HEK293T (cell line): ENCODE results near the gene HOMER2.

Experiments
- CTCF ChIA-PET: fragments of 350-600 bp; formaldehyde crosslinking; extraction: SDS; loops from one replicate; lab custom pipeline; 2021; ENCODE audit warnings: antibody characterized with exemption, inconsistent platforms; lab: Yijun Ruan, JAX
- POLR2A ChIA-PET: fragments of 350-600 bp; formaldehyde crosslinking; extraction: SDS; loops from one replicate; lab custom pipeline; 2020; ENCODE audit warnings: antibody characterized with exemption, inconsistent platforms; lab: Yijun Ruan, JAX
- DNase-seq: peaks from one replicate; pipeline ENCODE4 v3.0.0; 2012; ENCODE audit warnings: mixed read lengths; ENCODE audit errors: extremely low spot score
- ARNT ChIP-seq: fragments of 450-650 bp; IDR thresholded peaks from 2 replicates; pipeline ENCODE4 v1.6.1; 2017; ENCODE audit warnings: mild to moderate bottlenecking
- BHLHE40 ChIP-seq: fragments of 450-650 bp; IDR thresholded peaks from 2 replicates; pipeline ENCODE4 v1.6.1; 2016; ENCODE audit warnings: mild to moderate bottlenecking, moderate library complexity, borderline replicate concordance
- CTBP1 ChIP-seq: fragments of 450-650 bp; IDR thresholded peaks from 2 replicates; pipeline ENCODE4 v1.6.1; 2016; ENCODE audit warnings: borderline replicate concordance
- ELF4 ChIP-seq: fragments of 450-650 bp; IDR thresholded peaks from 2 replicates; pipeline ENCODE4 v1.6.1; 2017; ENCODE audit warnings: antibody characterized with exemption
- FOXA1 ChIP-seq: fragments of 450-650 bp; IDR thresholded peaks from 2 replicates; pipeline ENCODE4 v1.6.1; 2016; ENCODE audit warnings: mild to moderate bottlenecking
- FOXK2 ChIP-seq: fragments of 450-650 bp; IDR thresholded peaks from 2 replicates; pipeline ENCODE4 v1.6.1; 2016; ENCODE audit warnings: mild to moderate bottlenecking
- FOXM1 ChIP-seq: fragments of 450-650 bp; IDR thresholded peaks from 2 replicates; pipeline ENCODE4 v1.6.1; 2017; ENCODE audit warnings: mild to moderate bottlenecking, borderline replicate concordance
- HDGF ChIP-seq: fragments of 450-650 bp; IDR thresholded peaks from 2 replicates; pipeline ENCODE4 v1.6.1; 2017; ENCODE audit warnings: antibody characterized with exemption, borderline replicate concordance
- L3MBTL2 ChIP-seq: fragments of 450-650 bp; conservative IDR thresholded peaks from 2 replicates; pipeline ENCODE4 v1.6.1; 2016; ENCODE audit warnings: mild to moderate bottlenecking
- LEF1 ChIP-seq: fragments of 450-650 bp; IDR thresholded peaks from 2 replicates; pipeline ENCODE4 v1.6.1; 2017; ENCODE audit warnings: mild to moderate bottlenecking, borderline replicate concordance
- NFRKB ChIP-seq: fragments of 450-650 bp; IDR thresholded peaks from 2 replicates; pipeline ENCODE4 v1.6.1; 2016; ENCODE audit warnings: mild to moderate bottlenecking, moderate library complexity
- SP1 ChIP-seq: fragments of 450-650 bp; IDR thresholded peaks from 2 replicates; pipeline ENCODE4 v1.6.1; 2017
- SUZ12 ChIP-seq: fragments of 450-650 bp; IDR thresholded peaks from 2 replicates; pipeline ENCODE4 v1.6.1; 2016; ENCODE audit warnings: mild to moderate bottlenecking
- TARDBP ChIP-seq: fragments of 450-650 bp; IDR thresholded peaks from 2 replicates; pipeline ENCODE4 v1.6.1; 2016
- ZNF384 ChIP-seq: fragments of 450-650 bp; IDR thresholded peaks from 2 replicates; pipeline ENCODE4 v1.6.1; 2016
- TF ChIP-seq, protein P1 (sequence below): fragments of 450-650 bp; IDR thresholded peaks from 2 replicates; pipeline ENCODE4 v1.6.1; 2016

Gene HOMER2

DNA sequence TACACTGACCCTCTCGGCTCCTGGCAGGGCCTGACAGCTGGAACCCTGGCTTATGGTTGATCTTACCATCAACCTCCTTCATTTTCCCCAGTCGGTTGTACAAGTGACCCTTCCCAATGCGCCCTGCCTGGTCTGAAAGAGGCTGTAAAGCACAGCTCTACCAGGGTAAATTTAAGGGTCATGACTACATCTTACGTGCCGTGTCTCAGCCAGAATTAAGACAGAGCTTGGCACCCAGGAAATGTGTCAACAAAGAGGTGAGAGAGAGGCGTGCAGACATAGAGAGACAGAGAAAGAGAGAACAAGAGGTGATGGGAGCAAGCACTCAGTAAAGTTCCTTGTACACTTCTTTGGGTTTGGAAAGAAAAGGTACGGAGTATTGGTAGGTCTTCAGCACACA, 28.8 kb downstream of the HOMER2 start:
- POLR2A ChIA-PET: no interaction called here
- TF ChIP-seq ELF4 (no peak), SP1 (no peak), BHLHE40 (no peak), NFRKB (no peak)
- CTCF ChIA-PET: no interaction called here
- DNase-seq: no peak

GRCh38 chr15:82922737-82923136, 29.8 kb downstream of the HOMER2 start:
- DNase-seq: no peak
- POLR2A ChIA-PET: no interaction called here
- CTCF ChIA-PET: no interaction called here
- TF ChIP-seq ELF4 (no peak), ZNF384 (no peak), TARDBP (no peak), FOXM1 (no peak), FOXA1 (no peak), NFRKB (no peak)

DNA sequence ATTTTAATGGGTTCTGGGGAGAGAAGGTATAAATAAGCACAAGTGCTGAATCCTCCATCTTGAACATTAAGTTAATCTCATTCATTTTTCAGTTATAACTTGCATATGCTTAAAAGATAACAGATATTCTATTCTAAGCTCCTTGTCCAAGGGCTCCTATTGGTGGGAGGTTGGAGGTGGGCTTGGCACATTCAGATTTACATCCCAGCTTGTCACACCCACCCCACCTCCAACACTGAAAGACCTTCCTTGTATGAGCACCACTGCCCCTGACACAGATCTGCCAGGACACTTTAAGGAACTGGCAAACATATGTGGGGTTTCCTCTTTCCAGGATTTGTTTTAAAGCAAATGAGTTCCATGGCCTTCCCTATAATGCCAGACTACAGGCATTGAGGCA, 30.6 kb downstream of the HOMER2 start:
- no peak for TF ChIP-seq ARNT
- no peak for TF ChIP-seq CTBP1
- TF ChIP-seq, protein P1, sequence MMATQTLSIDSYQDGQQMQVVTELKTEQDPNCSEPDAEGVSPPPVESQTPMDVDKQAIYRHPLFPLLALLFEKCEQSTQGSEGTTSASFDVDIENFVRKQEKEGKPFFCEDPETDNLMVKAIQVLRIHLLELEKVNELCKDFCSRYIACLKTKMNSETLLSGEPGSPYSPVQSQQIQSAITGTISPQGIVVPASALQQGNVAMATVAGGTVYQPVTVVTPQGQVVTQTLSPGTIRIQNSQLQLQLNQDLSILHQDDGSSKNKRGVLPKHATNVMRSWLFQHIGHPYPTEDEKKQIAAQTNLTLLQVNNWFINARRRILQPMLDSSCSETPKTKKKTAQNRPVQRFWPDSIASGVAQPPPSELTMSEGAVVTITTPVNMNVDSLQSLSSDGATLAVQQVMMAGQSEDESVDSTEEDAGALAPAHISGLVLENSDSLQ: no peak
- no peak for TF ChIP-seq SP1
- no peak for TF ChIP-seq LEF1
- no peak for TF ChIP-seq FOXA1
- no peak for TF ChIP-seq BHLHE40
- TF ChIP-seq L3MBTL2: no peak
- no peak for TF ChIP-seq SUZ12
- TF ChIP-seq HDGF: no peak
- POLR2A ChIA-PET: no interaction called here
- DNase-seq: no peak
- CTCF ChIA-PET: no interaction called here

GRCh38 chr15:82921242-82921641, 31.3 kb downstream of the HOMER2 start:
- DNase-seq: no peak
- ChIA-PET POLR2A (no interaction called here), CTCF (no interaction called here)
- no peak for TF ChIP-seq LEF1
- no peak for TF ChIP-seq FOXK2
- no peak for TF ChIP-seq BHLHE40
- TF ChIP-seq TARDBP: no peak
- TF ChIP-seq HDGF: no peak
- no peak for TF ChIP-seq ELF4
- no peak for TF ChIP-seq NFRKB
- TF ChIP-seq SP1: no peak
- TF ChIP-seq SUZ12: no peak
- TF ChIP-seq, protein P1: no peak
- TF ChIP-seq FOXA1: no peak

- DNase-seq: no peak
- CTCF ChIA-PET: no interaction called here
- TF ChIP-seq, protein P1: no peak
- TF ChIP-seq SUZ12: no peak
- TF ChIP-seq TARDBP: no peak
- TF ChIP-seq LEF1: no peak
- no peak for TF ChIP-seq L3MBTL2
- TF ChIP-seq CTBP1: no peak
- no peak for TF ChIP-seq FOXM1
- no peak for TF ChIP-seq NFRKB
- TF ChIP-seq FOXA1: no peak
- POLR2A ChIA-PET: no interaction called here
These were observed 33.2 kb downstream of the HOMER2 start for GRCh38 chr15:82919231-82919886.

DNA sequence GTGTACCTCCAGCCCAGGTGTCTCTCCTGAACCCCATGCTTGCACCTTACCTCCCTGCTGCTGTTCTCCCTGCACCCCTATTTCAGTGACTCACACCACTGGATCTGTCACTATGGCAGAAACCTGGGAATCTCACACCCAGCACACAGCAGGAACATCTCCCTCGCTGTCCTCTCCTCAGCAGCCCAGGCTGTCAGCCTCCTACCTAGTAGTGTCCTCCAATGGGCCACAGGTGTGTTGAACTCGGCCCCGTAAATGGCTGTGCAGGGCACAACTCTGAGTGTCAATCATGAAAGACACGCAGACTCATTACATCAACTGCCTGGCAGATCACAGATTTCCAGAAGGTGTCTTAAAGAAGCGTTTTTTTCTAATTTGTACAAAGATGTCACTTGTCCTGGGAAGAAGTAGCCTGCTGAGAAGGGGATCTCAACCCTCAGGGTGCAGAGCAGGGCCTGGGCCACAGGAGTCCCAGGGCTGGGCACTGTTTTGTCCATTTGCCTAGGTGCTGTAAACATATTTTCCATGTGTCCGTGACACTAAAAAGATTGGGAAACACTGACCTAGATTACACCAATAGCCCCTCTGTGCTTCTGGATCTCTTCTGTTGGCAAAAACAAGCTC, 33.8 kb downstream of the HOMER2 start:
- ChIA-PET POLR2A (no interaction called here), CTCF (no interaction called here)
- DNase-seq: no peak
- no peak for TF ChIP-seq SP1
- TF ChIP-seq TARDBP: no peak
- no peak for TF ChIP-seq LEF1
- TF ChIP-seq ARNT: no peak
- no peak for TF ChIP-seq FOXK2
- no peak for TF ChIP-seq FOXM1
- no peak for TF ChIP-seq ELF4
- TF ChIP-seq HDGF: no peak
- no peak for TF ChIP-seq CTBP1
- no peak for TF ChIP-seq NFRKB
- no peak for TF ChIP-seq FOXA1

- POLR2A ChIA-PET: no interaction called here
- no peak for DNase-seq
- TF ChIP-seq FOXK2 (no peak), TARDBP (no peak), SP1 (no peak), HDGF (no peak), ELF4 (no peak), FOXM1 (no peak), FOXA1 (no peak), ARNT (no peak), BHLHE40 (no peak), NFRKB (no peak), CTBP1 (no peak), SUZ12 (no peak), ZNF384 (no peak)
- TF ChIP-seq, protein P1: no peak
- CTCF ChIA-PET: no interaction called here
These were observed 34.4 kb downstream of the HOMER2 start for GRCh38 chr15:82918162-82918561.
